Suppressor macrophage (primary cell): Measurements from ENCODE around the gene OCRL.
"Not testable (repeated sequence)": the region's sequence is repeated elsewhere in the genome, so short reads cannot be mapped to it uniquely, and the experiment has no call there.

Experiments used
- DNase-seq, 4 experiments: peaks; one replicate each; pipeline ENCODE4 v3.0.0-alpha.2; 2020 to 2022

OCRL gene

DNA sequence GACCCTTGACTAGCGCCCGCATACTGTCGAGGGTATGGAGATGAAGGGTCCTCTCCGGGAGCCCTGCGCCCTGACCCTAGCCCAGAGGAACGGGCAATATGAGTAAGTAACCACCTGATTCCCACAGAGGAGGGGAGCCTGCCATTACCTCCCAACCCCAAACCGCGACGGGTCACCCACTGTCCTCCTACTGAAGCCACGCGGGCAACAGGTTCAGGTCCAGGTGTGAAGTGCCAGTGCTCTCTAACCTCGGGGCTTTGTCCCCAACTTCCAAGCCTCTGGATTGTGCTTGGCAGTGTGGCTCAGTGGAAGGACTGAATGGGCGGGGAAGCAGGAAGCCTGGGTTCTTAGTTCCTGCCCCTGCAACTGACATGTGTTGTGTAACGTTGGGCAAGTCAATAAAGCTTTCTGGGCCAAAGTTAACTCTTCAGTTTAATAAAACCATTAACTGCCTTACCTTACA, 694 bp downstream of the OCRL start:
- peak in 3 of 4 experiments; percentile 11 to 28 (median 25) for DNase-seq

- DNase-seq: no peak
Measured at GRCh38 chrX:129544780-129545179, 4.7 kb downstream of the OCRL start.

DNA sequence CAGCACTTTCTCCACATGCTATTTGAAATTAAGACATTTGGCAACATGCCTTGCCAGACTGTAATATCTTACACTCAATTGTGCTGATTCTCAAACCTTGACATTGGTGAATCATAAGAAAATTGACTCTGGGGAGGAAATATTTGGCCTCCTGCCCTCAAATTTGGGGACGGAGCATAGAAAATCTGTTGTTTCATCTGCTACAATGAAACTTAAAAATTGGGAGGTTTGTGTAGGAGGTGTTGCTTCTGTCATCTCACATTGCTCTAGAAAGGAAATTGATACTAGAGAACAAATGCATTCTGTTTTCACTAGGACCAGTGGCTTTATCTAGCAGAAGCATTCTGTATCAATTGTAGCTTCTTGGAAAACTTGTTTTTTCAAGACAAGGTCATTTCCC, 5.3 kb downstream of the OCRL start:
- DNase-seq: no peak

- DNase-seq: no peak
Measured at GRCh38 chrX:129549124-129549523, 9.1 kb downstream of the OCRL start.

DNA sequence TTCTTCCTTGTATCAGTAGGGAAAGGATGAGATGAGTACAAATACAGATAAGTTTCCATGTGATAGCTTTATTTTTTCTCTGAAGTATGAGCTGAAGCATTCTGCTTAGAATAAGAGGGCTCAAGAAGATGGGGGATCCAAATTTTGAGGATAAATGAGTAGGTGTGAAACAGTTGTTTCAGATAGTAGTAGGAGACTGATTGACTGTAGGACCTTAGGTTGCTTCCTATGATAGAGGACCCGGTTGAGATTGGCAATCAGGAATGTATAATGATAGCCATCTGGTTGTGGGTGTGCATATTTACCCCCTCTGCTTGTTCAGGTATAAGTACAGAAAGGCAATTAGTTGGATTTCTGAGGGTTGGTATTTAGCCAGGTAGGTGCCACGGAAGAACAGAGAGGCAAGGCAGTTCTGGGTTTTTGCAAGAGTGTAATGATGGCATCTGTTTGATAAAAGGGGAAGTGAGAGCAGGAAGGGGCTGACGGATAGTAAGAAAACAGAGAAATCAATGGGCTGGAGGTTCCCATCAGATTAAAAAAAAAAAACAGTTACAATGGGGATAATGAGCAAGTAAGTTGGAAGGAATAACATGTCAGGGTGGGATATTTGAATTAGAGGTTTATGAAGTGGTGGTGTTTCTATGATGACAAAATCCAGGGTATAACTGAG, 13.7 kb downstream of the OCRL start:
- peak in 3 of 4 experiments; percentile 19 to 39 (median 37) for DNase-seq

DNA sequence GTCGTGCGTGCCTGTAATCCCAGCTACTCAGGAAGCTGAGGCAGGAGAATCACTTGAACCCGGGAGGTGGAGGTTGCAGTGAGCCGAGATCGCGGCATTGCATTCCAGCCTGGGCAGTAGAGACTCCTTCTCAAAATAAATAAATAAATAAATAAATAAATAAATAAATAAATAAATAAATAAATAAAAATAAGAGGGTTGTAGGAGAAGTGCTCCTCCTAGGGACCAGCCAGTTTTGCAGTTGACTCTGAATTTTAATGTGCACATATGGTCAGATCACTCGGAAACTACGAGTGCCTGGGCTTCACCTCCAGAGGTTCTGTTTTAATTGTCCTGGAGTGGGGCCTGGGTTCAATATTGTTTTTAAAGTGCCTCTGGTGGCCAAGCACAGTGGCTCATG, 14.8 kb downstream of the OCRL start:
- DNase-seq: not testable (repeated sequence)

DNA sequence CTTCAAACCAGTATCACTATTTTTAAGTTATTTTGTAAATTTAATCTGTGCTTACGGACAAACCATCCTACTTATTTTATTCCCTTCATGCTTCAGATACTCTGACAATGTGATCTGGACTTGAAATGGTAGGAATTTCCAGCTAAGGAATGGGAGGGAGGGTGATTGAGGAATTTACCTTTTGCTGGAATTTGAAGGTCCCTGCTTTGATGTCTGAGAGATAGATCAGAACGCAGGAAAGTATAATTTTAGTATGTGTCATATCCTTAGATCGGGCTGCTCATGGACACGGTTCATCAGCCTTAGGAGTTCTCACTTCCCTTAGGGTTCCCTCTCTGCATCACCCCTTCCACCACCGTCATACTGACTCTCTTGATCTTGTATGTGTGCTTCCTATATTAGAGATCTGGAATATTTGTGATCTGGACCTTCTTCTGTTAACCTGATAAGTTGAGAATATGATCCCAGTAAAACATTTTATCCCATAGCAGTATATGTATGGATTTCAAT, 16.8 kb downstream of the OCRL start:
- no peak for DNase-seq

- peak in 3 of 4 experiments; percentile 4 to 21 (median 5) for DNase-seq
Measured at GRCh38 chrX:129557844-129558480, 17.9 kb downstream of the OCRL start.

DNA sequence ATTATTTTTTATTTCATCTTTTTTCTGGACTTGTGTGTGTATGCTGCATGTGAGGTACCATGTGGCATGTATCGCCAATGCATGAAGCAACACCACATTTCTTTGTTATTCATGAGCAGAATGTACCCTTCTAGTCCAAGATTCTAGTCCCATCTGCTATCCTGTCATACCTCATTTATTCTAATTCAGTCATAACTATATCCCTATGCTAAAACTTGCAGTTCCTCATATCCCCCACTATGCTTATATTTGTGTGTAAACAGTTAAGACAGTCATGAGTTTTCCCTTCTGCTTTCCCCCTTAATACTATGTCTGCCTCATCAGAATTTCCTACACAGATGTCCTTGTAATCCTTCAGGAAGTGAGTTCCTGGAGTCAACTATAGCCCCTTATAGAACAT, 19.7 kb downstream of the OCRL start:
- DNase-seq: peak in 1 of 4 experiments; percentile 3

DNA sequence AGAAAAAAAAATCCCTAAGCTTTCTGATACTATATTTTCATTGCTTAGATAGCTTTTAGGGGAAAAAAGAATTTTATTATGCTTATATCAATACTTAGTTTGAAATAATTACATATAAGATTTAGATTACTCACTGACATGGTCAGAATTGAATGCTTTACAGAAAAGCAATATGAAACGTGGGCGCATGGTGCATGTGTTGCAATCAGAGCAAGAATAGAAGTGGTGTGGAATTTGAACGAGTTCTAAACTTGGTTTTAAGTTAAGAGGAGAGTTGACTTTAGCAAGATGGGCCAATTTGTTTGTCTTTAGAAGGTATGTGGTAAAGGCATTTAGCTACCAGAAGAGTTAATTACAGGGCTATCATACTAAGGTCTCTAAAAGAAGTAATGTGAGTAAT, 21.4 kb downstream of the OCRL start:
- DNase-seq: no peak

DNA sequence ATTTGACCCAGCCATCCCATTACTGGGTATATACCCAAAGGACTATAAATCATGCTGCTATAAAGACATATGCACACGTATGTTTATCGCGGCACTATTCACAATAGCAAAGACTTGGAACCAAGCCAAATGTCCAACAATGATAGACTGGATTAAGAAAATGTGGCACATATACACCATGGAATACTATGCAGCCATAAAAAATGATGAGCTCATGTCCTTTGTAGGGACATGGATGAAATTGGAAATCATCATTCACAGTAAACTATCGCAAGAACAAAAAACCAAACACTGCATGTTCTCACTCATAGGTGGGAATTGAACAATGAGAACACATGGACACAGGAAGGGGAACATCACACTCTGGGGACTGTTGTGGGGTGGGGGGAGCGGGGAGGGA, 24.3 kb downstream of the OCRL start:
- not testable (repeated sequence) for DNase-seq

DNA sequence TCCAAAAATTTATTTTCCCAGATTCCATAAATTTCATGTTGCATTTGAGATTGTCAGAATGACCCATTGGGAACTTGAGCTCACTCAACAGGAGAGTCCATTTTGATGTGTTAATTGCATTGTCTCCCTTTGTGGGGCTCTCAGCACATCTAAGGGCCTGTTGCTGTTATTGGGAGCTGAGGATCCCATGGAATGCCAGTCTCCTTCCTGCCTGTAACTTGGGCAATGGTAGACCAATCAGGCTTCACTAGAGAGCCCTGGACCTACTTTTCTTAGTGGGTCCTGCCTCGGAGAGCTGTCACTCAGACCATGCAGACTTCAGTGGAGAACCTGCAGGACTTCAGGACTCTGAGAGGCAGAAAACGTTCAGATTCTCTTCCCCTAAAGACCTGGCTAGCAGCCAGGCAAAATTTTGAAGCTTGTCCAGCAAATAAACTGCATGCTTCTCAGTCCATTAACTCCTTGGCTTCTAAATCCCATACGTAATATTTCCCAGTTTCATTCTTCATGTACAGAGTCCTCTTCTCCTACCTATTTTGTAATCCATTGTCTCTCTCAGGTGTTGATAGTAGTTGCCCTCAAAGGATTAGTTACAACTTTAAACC, 25.1 kb downstream of the OCRL start:
- no peak for DNase-seq

- no peak for DNase-seq
Measured at GRCh38 chrX:129566073-129566472, 26.0 kb downstream of the OCRL start.

DNA sequence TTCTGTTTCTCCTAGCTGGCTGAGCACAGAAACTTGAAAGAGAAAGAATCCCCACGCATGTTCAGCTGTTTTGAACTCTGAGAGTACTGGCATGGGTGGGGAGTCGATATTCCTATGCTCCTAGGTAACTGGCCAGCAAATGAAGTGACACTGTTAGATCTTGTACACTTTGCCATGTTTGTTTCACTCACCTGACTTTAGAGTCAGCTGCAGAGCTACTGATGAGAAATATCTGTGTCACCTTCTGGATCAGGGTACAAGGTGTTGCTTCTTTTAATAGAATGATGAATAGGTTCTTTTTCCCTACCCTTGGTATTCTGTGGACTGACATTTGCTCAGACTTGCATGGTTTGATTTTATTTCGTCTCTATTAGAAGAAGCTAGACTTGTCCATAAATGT, 28.3 kb downstream of the OCRL start:
- DNase-seq: no peak

- DNase-seq: no peak
Measured at GRCh38 chrX:129572422-129572821, 32.4 kb downstream of the OCRL start.

DNA sequence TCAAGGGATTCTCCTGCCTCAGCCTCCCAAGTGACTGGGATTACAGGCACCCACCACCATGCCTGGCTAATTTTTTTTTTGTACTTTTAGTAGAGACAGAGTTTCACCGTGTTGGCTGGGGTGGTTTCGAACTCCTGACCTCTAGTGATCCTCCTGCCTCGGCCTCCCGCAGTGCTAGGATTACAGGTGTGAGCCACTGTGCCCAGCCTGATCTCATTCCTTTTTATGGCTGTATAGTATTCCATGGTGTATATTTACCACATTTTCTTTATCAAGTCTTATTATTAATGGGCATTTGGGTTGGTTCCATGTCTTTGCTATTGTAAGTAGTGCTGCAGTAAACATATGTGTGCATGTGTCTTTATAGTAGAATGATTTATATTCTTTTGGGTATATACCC, 33.6 kb downstream of the OCRL start:
- DNase-seq: not testable (repeated sequence)

DNA sequence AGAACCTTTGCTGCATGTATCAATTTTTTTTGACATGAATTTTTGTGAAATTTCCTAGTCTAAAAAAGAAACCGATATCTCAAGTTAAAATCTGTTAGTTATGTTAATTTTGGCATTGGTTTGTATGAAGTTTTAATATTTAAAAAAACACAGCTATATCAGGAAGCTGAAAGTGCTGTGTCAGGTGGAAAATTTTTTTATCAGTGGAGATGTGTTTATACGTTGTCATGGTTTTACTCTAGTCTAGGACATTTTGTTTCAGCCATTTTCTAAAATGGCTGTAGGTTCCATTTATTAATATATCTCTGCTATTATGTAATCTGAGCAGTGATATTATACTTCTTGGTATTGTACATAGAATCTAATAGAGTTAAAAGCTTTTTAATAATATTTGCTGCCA, 34.2 kb downstream of the OCRL start:
- peak in 1 of 4 experiments; percentile 1 for DNase-seq

DNA sequence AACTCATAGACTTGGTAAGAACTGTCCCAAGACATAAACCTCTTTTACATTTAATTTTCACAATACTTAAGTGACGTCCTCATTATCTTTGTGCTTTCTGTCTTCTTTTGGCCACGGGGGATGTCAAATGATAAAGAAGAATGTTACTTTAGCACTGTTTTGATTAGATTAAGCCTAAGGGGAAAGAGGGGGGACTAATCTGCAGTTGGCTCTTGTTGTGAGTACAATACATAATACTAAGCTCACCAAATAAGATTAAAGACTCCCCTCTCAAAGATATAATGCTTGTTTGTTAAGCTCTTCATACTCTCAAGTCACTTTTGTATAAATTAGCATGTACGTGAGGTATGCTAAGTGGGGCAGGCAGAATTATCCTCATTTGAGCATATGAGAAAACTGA, 36.5 kb downstream of the OCRL start:
- DNase-seq: no peak

GRCh38 chrX:129577473-129577872, 37.4 kb downstream of the OCRL start:
- no peak for DNase-seq

DNA sequence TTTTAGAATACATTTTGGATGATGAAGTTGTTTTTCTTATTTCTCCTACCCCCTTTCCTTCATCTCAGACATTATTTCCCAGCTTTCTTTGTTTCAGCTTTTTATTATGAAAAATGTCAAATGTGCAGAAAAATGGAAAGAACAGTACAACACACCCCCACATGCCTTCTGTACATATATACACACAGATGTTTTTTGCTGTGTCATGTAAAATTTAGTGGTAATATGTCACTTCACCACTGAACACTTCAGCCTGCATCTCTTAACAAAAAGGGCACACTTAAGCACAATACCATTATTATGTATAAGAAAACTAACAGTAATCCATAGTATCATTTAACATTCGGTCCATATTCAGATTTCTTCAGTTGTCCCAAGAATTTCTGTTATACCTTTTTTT, 37.8 kb downstream of the OCRL start:
- no peak for DNase-seq

DNA sequence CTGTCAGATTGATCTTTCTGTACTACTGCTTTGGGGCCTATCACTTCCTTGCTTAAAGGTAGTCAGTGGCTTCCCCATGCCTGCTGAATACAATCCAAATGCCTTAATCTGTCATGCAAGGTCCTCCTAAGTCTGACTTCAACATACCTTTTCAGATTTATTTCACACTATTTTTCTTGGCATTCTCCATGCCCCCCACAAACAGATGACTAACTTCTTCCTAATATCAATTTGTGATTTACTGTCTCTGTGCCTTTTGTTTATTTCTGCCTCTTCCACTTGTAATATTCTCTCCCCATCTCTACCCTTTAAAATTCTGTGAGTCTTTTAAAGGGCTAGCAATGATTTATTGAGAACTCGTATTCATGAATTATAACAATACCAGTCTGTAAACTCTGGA, 41.8 kb downstream of the OCRL start:
- no peak for DNase-seq

GRCh38 chrX:129585167-129585566, 45.1 kb downstream of the OCRL start:
- DNase-seq: no peak

DNA sequence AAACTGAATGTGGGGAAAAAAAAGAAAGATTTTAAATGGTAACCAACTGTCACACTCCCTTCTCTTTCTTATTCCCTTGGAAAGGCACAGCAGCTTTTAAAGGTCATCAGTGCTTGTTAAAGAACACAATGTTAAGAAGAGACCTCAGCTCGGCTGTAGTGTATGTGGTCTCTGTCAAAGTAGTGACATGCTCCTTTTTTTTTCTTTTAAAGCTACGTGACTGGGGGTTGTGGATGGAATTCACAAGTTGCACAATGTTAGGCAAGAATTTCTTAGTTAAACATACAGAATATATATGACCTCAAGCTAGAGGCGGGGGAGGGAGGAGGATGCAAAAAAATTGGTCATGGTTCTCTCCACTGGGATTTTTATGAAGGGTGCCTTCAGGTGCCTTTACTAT, 45.6 kb downstream of the OCRL start:
- no peak for DNase-seq

GRCh38 chrX:129586446-129586845, 46.4 kb downstream of the OCRL start:
- DNase-seq: no peak
